Fibroblast of mammary gland (primary cell): ENCODE data around the gene PTPRM.

ENCODE experiments used
- DNase-seq: peaks from one replicate; pipeline ENCODE4 v3.0.0-alpha.2; 2010; ENCODE audit warnings: low read depth
- H3K4me3 ChIP-seq: 2 replicates; pipeline ENCODE4 v1.5.1; 2011; ENCODE audit warnings: low read depth, mild to moderate bottlenecking, low read length, moderate library complexity; ENCODE audit not compliant: control insufficient read depth
- CTCF ChIP-seq: conservative IDR thresholded peaks from 2 replicates; pipeline ENCODE4 v1.5.1; 2011; ENCODE audit warnings: low read depth, low read length, inconsistent platforms; ENCODE audit not compliant: control insufficient read depth, insufficient read depth

Gene PTPRM

GRCh38 chr18:7921938-7922587, 354.9 kb downstream of the PTPRM start:
- peak; percentile 82 for DNase-seq
- H3K4me3 ChIP-seq, result no peak overlapping the region
- TF ChIP-seq CTCF, result no peak

- no peak overlapping the region for H3K4me3 ChIP-seq
- DNase-seq, result no peak
- no peak for TF ChIP-seq CTCF
These were observed 356.0 kb downstream of the PTPRM start for GRCh38 chr18:7923105-7923504.

- no peak for DNase-seq
- no peak for TF ChIP-seq CTCF
- no peak overlapping the region for H3K4me3 ChIP-seq
These were observed 357.5 kb downstream of the PTPRM start for GRCh38 chr18:7924616-7925015.

- H3K4me3 ChIP-seq, result no peak overlapping the region
- peak; percentile 10 for TF ChIP-seq CTCF
- no peak for DNase-seq
These were observed 359.4 kb downstream of the PTPRM start for GRCh38 chr18:7926526-7926925.

GRCh38 chr18:7927119-7927518, 360.0 kb downstream of the PTPRM start:
- DNase-seq, result no peak
- no peak for TF ChIP-seq CTCF
- no peak overlapping the region for H3K4me3 ChIP-seq

- no peak for TF ChIP-seq CTCF
- no peak overlapping the region for H3K4me3 ChIP-seq
- no peak for DNase-seq
These were observed 364.6 kb downstream of the PTPRM start for GRCh38 chr18:7931763-7932162.

- no peak for TF ChIP-seq CTCF
- no peak for DNase-seq
- H3K4me3 ChIP-seq, result no peak overlapping the region
These were observed 370.2 kb downstream of the PTPRM start for GRCh38 chr18:7937268-7937667.
